ENCODE results near the gene MAPK6. TPM values are rescaled to one million over a fixed set of nuclear protein-coding genes. Genes with fewer than 3 reads are reported as not detected.

The MAPK6 gene
- total RNA-seq, 2 donors from 2014 or later = 80.2 to 81.6 TPM

GRCh38 chr15:52103217-52104207 lies 84.5 kb downstream of the MAPK6 start:
- Histone ChIP-seq H3K27me3 (ENCODE audit: control insufficient read depth, insufficient read depth, low read length, poor library complexity, severe bottlenecking) (no peaks in the 10 kb centered on the region), H3K4me1 (ENCODE audit: control insufficient read depth, insufficient read depth, low read length) (no peaks in the 10 kb centered on the region), H3K9ac (ENCODE audit: extremely low read depth, low read length, poor library complexity, severe bottlenecking) (no peak overlapping the region), H3K9me3 (ENCODE audit: control insufficient read depth, low read length) (no peaks in the 10 kb centered on the region), H3K36me3 (ENCODE audit: control insufficient read depth, insufficient read depth, low read length) (no peaks in the 10 kb centered on the region), H3K4me3 (ENCODE audit: low read length) (no peak overlapping the region), H3K27ac (ENCODE audit: low read depth, low read length) (no peak overlapping the region)
- Mint-ChIP-seq H3K36me3 (ENCODE audit: low read depth) (no peaks in the 10 kb centered on the region), H3K9me3 (peaks cover 2% of the 10 kb centered on the region), H3K27ac (no peak overlapping the region), H3K27me3 (ENCODE audit: insufficient read depth) (no peaks in the 10 kb centered on the region), H3K4me3 (no peak overlapping the region), H3K4me1 (peaks cover 16% of the 10 kb centered on the region)
- DNase-seq = peak; percentile 47
- no peak for TF ChIP-seq CTCF (conservative IDR thresholded peaks at IDR 0.05)
- 88 to 91% methylated on average over 2 to 5 of the region's 5 CpGs for WGBS, 2 experiments (ENCODE audit: insufficient coverage in 1 of 2, insufficient read length in 1 of 2)

- no peaks in the 10 kb centered on the region for H3K36me3 ChIP-seq (ENCODE audit: control insufficient read depth, insufficient read depth, low read length)
- DNase-seq = peak; percentile 18
- H3K4me1 ChIP-seq (ENCODE audit: control insufficient read depth, insufficient read depth, low read length) = no peaks in the 10 kb centered on the region
- Mint-ChIP-seq H3K36me3 (ENCODE audit: low read depth) (no peaks in the 10 kb centered on the region), H3K4me3 (no peak overlapping the region), H3K4me1 (peaks cover 21% of the 10 kb centered on the region), H3K27ac (no peak overlapping the region), H3K27me3 (ENCODE audit: insufficient read depth) (no peaks in the 10 kb centered on the region), H3K9me3 (no peaks in the 10 kb centered on the region)
- no peak overlapping the region for H3K9ac ChIP-seq (ENCODE audit: extremely low read depth, low read length, poor library complexity, severe bottlenecking)
- H3K27ac ChIP-seq (ENCODE audit: low read depth, low read length) = no peak overlapping the region
- WGBS, 2 experiments (ENCODE audit: insufficient coverage in 1 of 2, insufficient read length in 1 of 2) = 86 to 91% methylated on average over 3 to 4 of the region's 5 CpGs
- no peak for TF ChIP-seq CTCF (conservative IDR thresholded peaks at IDR 0.05)
- H3K4me3 ChIP-seq (ENCODE audit: low read length) = no peak overlapping the region
- H3K9me3 ChIP-seq (ENCODE audit: control insufficient read depth, low read length) = no peaks in the 10 kb centered on the region
- H3K27me3 ChIP-seq (ENCODE audit: control insufficient read depth, insufficient read depth, low read length, poor library complexity, severe bottlenecking) = no peaks in the 10 kb centered on the region
These were observed 85.5 kb downstream of the MAPK6 start for GRCh38 chr15:52104532-52105004.

- DNase-seq = peak; percentile 28
- Histone ChIP-seq H3K27ac (ENCODE audit: low read depth, low read length) (no peak overlapping the region), H3K4me3 (ENCODE audit: low read length) (no peak overlapping the region), H3K27me3 (ENCODE audit: control insufficient read depth, insufficient read depth, low read length, poor library complexity, severe bottlenecking) (no peaks in the 10 kb centered on the region), H3K9ac (ENCODE audit: extremely low read depth, low read length, poor library complexity, severe bottlenecking) (no peak overlapping the region), H3K9me3 (ENCODE audit: control insufficient read depth, low read length) (no peaks in the 10 kb centered on the region), H3K36me3 (ENCODE audit: control insufficient read depth, insufficient read depth, low read length) (no peaks in the 10 kb centered on the region), H3K4me1 (ENCODE audit: control insufficient read depth, insufficient read depth, low read length) (no peaks in the 10 kb centered on the region)
- WGBS, 2 experiments (ENCODE audit: insufficient coverage in 1 of 2, insufficient read length in 1 of 2) = 98% methylated on average over 2 of the region's 2 CpGs; no CpG with 5 or more reads in 1 of the 2 experiments
- Mint-ChIP-seq H3K27ac (no peak overlapping the region), H3K36me3 (ENCODE audit: low read depth) (no peaks in the 10 kb centered on the region), H3K4me1 (peaks cover 26% of the 10 kb centered on the region), H3K4me3 (no peak overlapping the region), H3K27me3 (ENCODE audit: insufficient read depth) (no peaks in the 10 kb centered on the region), H3K9me3 (no peaks in the 10 kb centered on the region)
- TF ChIP-seq CTCF (conservative IDR thresholded peaks at IDR 0.05) = no peak
These were observed 86.8 kb downstream of the MAPK6 start for GRCh38 chr15:52105846-52106245.
